Measurements from ENCODE around the gene TMEM154. TPM values are rescaled to one million over a fixed set of nuclear protein-coding genes. Genes with fewer than 3 reads are reported as not detected.

TMEM154 gene
- 13.3 and 13.6 TPM in 2 replicates for total RNA-seq

GRCh38 chr4:152679414-152680281 lies at the start of gene TMEM154:
TSS of gene TMEM154 (minus strand) at chr4:152679997. CDS start at chr4:152679933, 64 bp downstream.

Other genes with a start within 250 kb of the TMEM154 start
- gene FBXW7, start 143.9 kb downstream of the TMEM154 start, total RNA-seq: 65.6 and 106 TPM in 2 replicates
- under 0.01 TPM in 1 of 2 replicates, not detected in the other for gene TIGD4, start 99.7 kb upstream of the TMEM154 start, total RNA-seq
- gene ARFIP1, start 100.0 kb upstream of the TMEM154 start, total RNA-seq: 32.0 and 49.2 TPM in 2 replicates

All from placental pericyte (primary cell).